Tibial artery (tissue), 4 donors: ENCODE measurements around the gene POTEJ.
A peak's percentile ranks its signal among the peaks of the same experiment; 100 is the strongest.
"Not testable (repeated sequence)": the region's sequence is repeated elsewhere in the genome, so short reads cannot be mapped to it uniquely, and the experiment has no call there.

ENCODE experiments used
- DNase-seq, 2 donors: peaks; one replicate each; pipeline ENCODE4 v3.0.0-alpha.2; 2019
- H3K27ac ChIP-seq, 2 donors: fragments of 200-600 bp; sonication (generic) in 1 of 2; 1 replicate in 1 of 2; 2 replicates in 1 of 2; pipeline ENCODE4 v1.5.1; 2018 to 2019; ENCODE audit warnings: mild to moderate bottlenecking in 1 of 2
- H3K27me3 ChIP-seq, 2 donors: fragments of 200-600 bp; sonication (generic) in 1 of 2; one replicate each; pipeline versions ENCODE4 v1.5.1 to v1.6.0; 2016 to 2019
- H3K36me3 ChIP-seq, 3 donors: fragments of 200-600 bp; sonication (generic) in 2 of 3; one replicate each; pipeline ENCODE4 v1.5.1; 2016 to 2019; ENCODE audit warnings: mild to moderate bottlenecking in 2 of 3
- H3K4me1 ChIP-seq, 4 donors: fragments of 200-600 bp; sonication (generic) in 2 of 4; 1 replicate in 3 of 4; 2 replicates in 1 of 4; pipeline ENCODE4 v1.5.1; 2016 to 2019
- H3K4me3 ChIP-seq, 2 donors: fragments of 200-600 bp; sonication (generic) in 1 of 2; 1 replicate in 1 of 2; 2 replicates in 1 of 2; pipeline ENCODE4 v1.5.1; 2018 to 2019; ENCODE audit warnings: mild to moderate bottlenecking in 2 of 2
- H3K9me3 ChIP-seq, 3 donors: fragments of 200-600 bp; sonication (generic) in 1 of 3; one replicate each; pipeline ENCODE4 v1.5.1; 2016 to 2019
- intact Hi-C: fragments of 100-400 bp; cut with DNase I; formaldehyde crosslinking; loops from one replicate; pipeline ENCODE4 v1.15.0; 2023; ENCODE audit warnings: low total_unique reads

The POTEJ gene

GRCh38 chr2:130611140-130611539 lies at the start of gene POTEJ:
POTEJ (plus strand) TSS chr2:130611440; CDS start chr2:130611533, 93 bp downstream.
- H3K36me3 ChIP-seq, H3K4me1 ChIP-seq, H3K27ac ChIP-seq, intact Hi-C loops, H3K4me3 ChIP-seq, H3K27me3 ChIP-seq, H3K9me3 ChIP-seq, DNase-seq: not testable (repeated sequence)

- DNase-seq, H3K4me1 ChIP-seq, H3K27ac ChIP-seq, H3K4me3 ChIP-seq, H3K27me3 ChIP-seq, H3K36me3 ChIP-seq, intact Hi-C loops, H3K9me3 ChIP-seq: not testable (repeated sequence)
Measured at GRCh38 chr2:130566165-130566564, 45.1 kb upstream of the POTEJ start.

- H3K9me3 ChIP-seq, DNase-seq, intact Hi-C loops, H3K27ac ChIP-seq, H3K4me3 ChIP-seq, H3K36me3 ChIP-seq, H3K27me3 ChIP-seq, H3K4me1 ChIP-seq: not testable (repeated sequence)
Measured at GRCh38 chr2:130571929-130572328, 39.3 kb upstream of the POTEJ start.

- peak in 1 of 2 donors; percentile 40 for DNase-seq
- H3K4me3 ChIP-seq, H3K4me1 ChIP-seq, H3K9me3 ChIP-seq, intact Hi-C loops, H3K27me3 ChIP-seq, H3K36me3 ChIP-seq, H3K27ac ChIP-seq: not testable (repeated sequence)
Measured at GRCh38 chr2:130574230-130574629, 37.0 kb upstream of the POTEJ start.

GRCh38 chr2:130576209-130576784 lies 34.9 kb upstream of the POTEJ start:
- H3K36me3 ChIP-seq, intact Hi-C loops, H3K4me3 ChIP-seq, H3K27me3 ChIP-seq, DNase-seq, H3K27ac ChIP-seq, H3K9me3 ChIP-seq, H3K4me1 ChIP-seq: not testable (repeated sequence)

GRCh38 chr2:130577559-130577958 lies 33.7 kb upstream of the POTEJ start:
- H3K4me1 ChIP-seq, DNase-seq, H3K27ac ChIP-seq, intact Hi-C loops, H3K9me3 ChIP-seq, H3K36me3 ChIP-seq, H3K4me3 ChIP-seq, H3K27me3 ChIP-seq: not testable (repeated sequence)

GRCh38 chr2:130579121-130579520 lies 32.1 kb upstream of the POTEJ start:
- intact Hi-C loops, H3K9me3 ChIP-seq, H3K4me1 ChIP-seq, H3K36me3 ChIP-seq, H3K27me3 ChIP-seq, H3K4me3 ChIP-seq, H3K27ac ChIP-seq: not testable (repeated sequence)
- DNase-seq, result peak in 1 of 2 donors; percentile 47

GRCh38 chr2:130581491-130581890 lies 29.7 kb upstream of the POTEJ start:
- intact Hi-C loops, H3K36me3 ChIP-seq, H3K27ac ChIP-seq, H3K9me3 ChIP-seq, H3K4me1 ChIP-seq, H3K4me3 ChIP-seq, H3K27me3 ChIP-seq: not testable (repeated sequence)
- DNase-seq, result peak in 1 of 2 donors; percentile 49

- intact Hi-C loops, H3K9me3 ChIP-seq, H3K36me3 ChIP-seq, H3K27ac ChIP-seq, H3K27me3 ChIP-seq, H3K4me1 ChIP-seq, H3K4me3 ChIP-seq: not testable (repeated sequence)
- peak in 1 of 2 donors; percentile 32 for DNase-seq
Measured at GRCh38 chr2:130582970-130583369, 28.3 kb upstream of the POTEJ start.

- intact Hi-C loops, H3K27ac ChIP-seq, H3K4me1 ChIP-seq, H3K27me3 ChIP-seq, H3K36me3 ChIP-seq, DNase-seq, H3K9me3 ChIP-seq, H3K4me3 ChIP-seq: not testable (repeated sequence)
Measured at GRCh38 chr2:130583582-130583981, 27.7 kb upstream of the POTEJ start.

- H3K4me3 ChIP-seq, H3K4me1 ChIP-seq, H3K36me3 ChIP-seq, intact Hi-C loops, H3K27me3 ChIP-seq, H3K9me3 ChIP-seq, H3K27ac ChIP-seq, DNase-seq: not testable (repeated sequence)
Measured at GRCh38 chr2:130584726-130585125, 26.5 kb upstream of the POTEJ start.

GRCh38 chr2:130588688-130589458 lies 22.4 kb upstream of the POTEJ start:
- H3K27me3 ChIP-seq, H3K4me3 ChIP-seq, H3K27ac ChIP-seq, intact Hi-C loops, H3K9me3 ChIP-seq, H3K4me1 ChIP-seq, H3K36me3 ChIP-seq: not testable (repeated sequence)
- DNase-seq, result peak in 1 of 2 donors; percentile 19

GRCh38 chr2:130590170-130590841 lies 20.9 kb upstream of the POTEJ start:
- H3K36me3 ChIP-seq, H3K9me3 ChIP-seq, H3K27me3 ChIP-seq, intact Hi-C loops, H3K4me1 ChIP-seq, H3K27ac ChIP-seq, DNase-seq, H3K4me3 ChIP-seq: not testable (repeated sequence)

- H3K4me1 ChIP-seq, H3K27me3 ChIP-seq, H3K9me3 ChIP-seq, intact Hi-C loops, H3K4me3 ChIP-seq, H3K36me3 ChIP-seq, H3K27ac ChIP-seq, DNase-seq: not testable (repeated sequence)
Measured at GRCh38 chr2:130590842-130591359, 20.3 kb upstream of the POTEJ start.
